Lower lobe of right lung (tissue), 2 donors: ENCODE results near the gene CORO2B. TPM values are rescaled to one million over a fixed set of nuclear protein-coding genes. Genes with fewer than 3 reads are reported as not detected.

Source experiments
- ATAC-seq, 2 donors: fragments of 200-7000 bp; cut with Tn5 transposase; one replicate each; pipeline ENCODE4 v1.9.1; 2020 to 2022; ENCODE audit warnings: mild to moderate bottlenecking in 2 of 2, moderate library complexity in 2 of 2
- DNase-seq: peaks from one replicate; pipeline ENCODE4 v3.0.0-alpha.2; 2020
- H3K27ac ChIP-seq: fragments of 200-600 bp; one replicate; pipeline ENCODE4 v1.8.0; 2022
- H3K27me3 ChIP-seq: fragments of 200-600 bp; one replicate; pipeline ENCODE4 v1.8.0; 2022; ENCODE audit warnings: low read depth
- H3K36me3 ChIP-seq: fragments of 200-600 bp; one replicate; pipeline ENCODE4 v1.8.0; 2022; ENCODE audit warnings: mild to moderate bottlenecking
- H3K4me1 ChIP-seq: fragments of 200-600 bp; one replicate; pipeline ENCODE4 v1.8.0; 2022
- H3K4me3 ChIP-seq: fragments of 200-600 bp; one replicate; pipeline ENCODE4 v1.8.0; 2022; ENCODE audit warnings: mild to moderate bottlenecking
- H3K9me3 ChIP-seq: fragments of 200-600 bp; one replicate; pipeline ENCODE4 v1.8.0; 2022
- intact Hi-C: fragments of 100-400 bp; cut with DNase I; formaldehyde crosslinking; loops from one replicate; pipeline ENCODE4 v1.11.0; 2022
- total RNA-seq: library from RNA; stranded (reverse); fragmentation: NEBNext Ultra II Directional; extraction: Animal tissue kit (Norgen Biotek cat#: 25700); gene quantifications from one replicate; pipeline ENCODE4 v1.2.1, GENCODE V29; 2021
- TF ChIP-seq, protein P1 (sequence below): fragments of 200-600 bp; IDR thresholded peaks from one replicate; pipeline ENCODE4 v1.8.0; 2022; ENCODE audit warnings: antibody characterized with exemption, mild to moderate bottlenecking
- donor health status: DM: no; HTN: yes; CAD: no; lungs with severe emphysema.

The CORO2B gene
- total RNA-seq, 1 donor from 2014 or later: 6.8 TPM

DNA sequence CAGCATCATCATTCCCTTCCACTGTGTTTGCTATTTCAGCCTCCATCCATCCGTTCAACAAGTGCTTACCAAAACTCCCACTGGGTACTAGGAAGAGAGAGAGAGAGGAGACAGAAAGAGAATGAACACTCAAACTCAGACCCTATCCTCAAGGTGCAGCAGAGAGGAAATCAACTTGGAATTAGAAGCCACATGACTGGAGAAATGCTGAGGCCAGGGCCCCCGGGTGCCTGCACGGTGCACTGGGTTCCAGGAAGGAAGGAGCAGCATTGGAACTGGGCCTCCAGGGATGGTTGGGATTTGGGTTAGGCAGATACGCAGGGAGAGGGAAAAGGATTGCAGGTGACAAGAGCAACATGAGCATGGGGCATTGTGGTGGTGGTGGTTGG, 30.0 kb downstream of the CORO2B start:
- H3K27ac ChIP-seq: peak overlapping the region; percentile 41
- ATAC-seq (no peak), DNase-seq (no peak)
- H3K36me3 ChIP-seq: no peaks in the 10 kb centered on the region
- no peaks in the 10 kb centered on the region for H3K27me3 ChIP-seq
- peaks cover 25% of the 10 kb centered on the region for H3K4me1 ChIP-seq
- no peaks in the 10 kb centered on the region for H3K9me3 ChIP-seq
- intact Hi-C loops: no loop called here
- TF ChIP-seq, protein P1, sequence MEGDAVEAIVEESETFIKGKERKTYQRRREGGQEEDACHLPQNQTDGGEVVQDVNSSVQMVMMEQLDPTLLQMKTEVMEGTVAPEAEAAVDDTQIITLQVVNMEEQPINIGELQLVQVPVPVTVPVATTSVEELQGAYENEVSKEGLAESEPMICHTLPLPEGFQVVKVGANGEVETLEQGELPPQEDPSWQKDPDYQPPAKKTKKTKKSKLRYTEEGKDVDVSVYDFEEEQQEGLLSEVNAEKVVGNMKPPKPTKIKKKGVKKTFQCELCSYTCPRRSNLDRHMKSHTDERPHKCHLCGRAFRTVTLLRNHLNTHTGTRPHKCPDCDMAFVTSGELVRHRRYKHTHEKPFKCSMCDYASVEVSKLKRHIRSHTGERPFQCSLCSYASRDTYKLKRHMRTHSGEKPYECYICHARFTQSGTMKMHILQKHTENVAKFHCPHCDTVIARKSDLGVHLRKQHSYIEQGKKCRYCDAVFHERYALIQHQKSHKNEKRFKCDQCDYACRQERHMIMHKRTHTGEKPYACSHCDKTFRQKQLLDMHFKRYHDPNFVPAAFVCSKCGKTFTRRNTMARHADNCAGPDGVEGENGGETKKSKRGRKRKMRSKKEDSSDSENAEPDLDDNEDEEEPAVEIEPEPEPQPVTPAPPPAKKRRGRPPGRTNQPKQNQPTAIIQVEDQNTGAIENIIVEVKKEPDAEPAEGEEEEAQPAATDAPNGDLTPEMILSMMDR: no peak
- no peak overlapping the region for H3K4me3 ChIP-seq

DNA sequence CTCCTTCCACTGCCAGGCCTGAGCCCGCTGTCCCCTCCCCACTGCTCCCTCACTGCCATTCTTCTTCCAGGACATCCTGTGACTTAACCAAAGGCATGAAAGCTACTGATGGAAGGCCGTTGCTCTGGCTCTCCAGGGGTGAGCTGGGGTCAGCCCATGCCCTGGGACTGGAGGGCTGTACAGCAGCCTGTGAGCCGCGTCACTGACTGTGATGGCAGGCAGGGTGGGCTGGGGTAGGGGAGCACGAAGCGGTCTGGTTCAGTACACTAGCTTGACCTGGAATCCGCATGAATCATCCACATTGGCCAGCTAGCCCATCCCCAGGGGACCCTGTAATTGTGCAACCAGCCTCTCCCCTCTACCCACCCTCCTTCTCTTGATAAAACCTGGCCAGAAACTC, 30.8 kb downstream of the CORO2B start:
- Histone ChIP-seq H3K4me3 (no peak overlapping the region), H3K36me3 (no peaks in the 10 kb centered on the region), H3K27me3 (no peaks in the 10 kb centered on the region), H3K4me1 (peaks cover 33% of the 10 kb centered on the region), H3K27ac (peak overlapping the region; percentile 41), H3K9me3 (no peaks in the 10 kb centered on the region)
- peak; percentile 35 to 54 for ATAC-seq
- DNase-seq: no peak
- intact Hi-C loops: no loop called here
- TF ChIP-seq, protein P1: no peak

DNA sequence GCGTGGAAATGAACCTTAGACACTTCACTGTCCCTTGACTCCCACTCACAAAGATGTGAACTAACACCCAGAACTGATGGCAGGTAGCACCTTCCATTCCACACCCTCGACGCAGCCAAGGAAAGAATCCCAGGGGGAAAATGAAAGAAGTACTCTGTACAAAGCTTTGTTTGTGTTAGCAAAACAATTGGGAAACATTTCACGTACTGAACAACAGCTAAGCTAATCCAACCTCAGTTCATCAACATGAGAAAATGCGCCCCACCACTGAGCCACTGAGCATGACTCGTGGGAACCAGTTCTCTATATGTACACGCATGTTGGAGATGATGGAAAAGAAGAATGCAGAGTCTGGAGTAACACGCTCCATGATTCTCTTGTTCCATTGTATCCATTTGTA, 32.0 kb downstream of the CORO2B start:
- H3K27ac ChIP-seq: no peak overlapping the region
- H3K9me3 ChIP-seq: no peaks in the 10 kb centered on the region
- no peaks in the 10 kb centered on the region for H3K36me3 ChIP-seq
- no peaks in the 10 kb centered on the region for H3K27me3 ChIP-seq
- DNase-seq: no peak
- intact Hi-C loops: no loop called here
- no peak overlapping the region for H3K4me3 ChIP-seq
- peaks cover 38% of the 10 kb centered on the region for H3K4me1 ChIP-seq
- ATAC-seq: no peak
- TF ChIP-seq, protein P1: no peak

DNA sequence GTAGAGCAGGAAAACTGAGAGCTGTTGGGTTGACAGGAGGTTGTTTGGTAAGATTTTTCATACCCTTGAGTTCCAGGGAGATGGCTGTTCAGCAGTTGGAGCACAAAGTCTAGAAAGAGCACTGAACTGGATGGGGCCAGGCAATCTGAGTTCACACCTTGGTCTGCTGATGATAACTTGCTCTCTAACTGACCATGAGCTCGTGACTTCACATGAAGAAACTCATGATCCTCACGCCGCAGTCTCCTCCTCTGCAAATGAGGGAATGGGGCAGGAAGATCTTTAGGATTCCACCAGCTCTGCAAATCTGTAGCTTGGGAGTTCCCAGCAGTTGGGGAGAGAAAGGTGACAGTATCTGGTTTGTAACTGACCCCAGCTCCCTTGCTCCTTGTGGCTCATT, 33.7 kb downstream of the CORO2B start:
- ATAC-seq (no peak), DNase-seq (no peak)
- Histone ChIP-seq H3K4me1 (peaks cover 38% of the 10 kb centered on the region), H3K9me3 (no peaks in the 10 kb centered on the region), H3K27me3 (no peaks in the 10 kb centered on the region), H3K4me3 (no peak overlapping the region), H3K27ac (no peak overlapping the region), H3K36me3 (no peaks in the 10 kb centered on the region)
- TF ChIP-seq, protein P1: no peak
- intact Hi-C loops: no loop called here

DNA sequence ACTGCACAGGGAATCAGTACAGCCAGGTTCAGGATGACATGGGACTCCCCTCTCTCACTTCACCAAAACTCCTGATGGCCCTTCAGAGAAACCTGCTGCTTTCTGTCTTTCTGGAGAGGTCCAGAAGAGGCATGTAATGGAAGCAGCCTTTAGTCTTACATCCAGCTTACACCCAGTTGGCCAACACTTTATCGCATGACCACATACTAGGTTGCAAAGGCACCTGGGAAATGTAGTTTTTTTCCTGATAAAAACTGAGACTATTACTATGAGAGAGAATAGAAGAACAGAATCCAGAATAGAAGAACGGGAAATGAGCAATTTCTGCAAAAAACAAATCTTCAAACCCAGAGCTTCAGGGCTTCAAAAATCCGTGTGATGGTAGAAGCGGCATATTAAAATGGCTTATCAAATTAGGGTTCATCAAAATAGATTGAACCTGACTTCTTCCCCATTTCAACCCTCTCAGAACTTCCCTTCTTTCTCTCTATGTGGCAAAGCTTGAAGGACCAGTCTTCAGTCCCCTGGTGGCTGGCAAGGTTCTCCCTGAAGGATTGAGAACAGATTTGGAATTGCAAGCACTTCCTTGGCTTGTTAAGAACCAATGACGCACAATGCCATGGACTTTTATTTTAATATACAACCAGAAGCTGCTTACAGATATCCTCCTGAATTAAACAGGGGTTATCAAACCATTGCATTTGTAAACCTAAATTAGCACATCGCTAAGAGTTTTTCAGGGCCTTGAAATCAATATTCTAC, 34.4 kb downstream of the CORO2B start:
- no peak for DNase-seq
- ATAC-seq: no peak
- Histone ChIP-seq H3K27me3 (no peaks in the 10 kb centered on the region), H3K36me3 (no peaks in the 10 kb centered on the region), H3K4me3 (no peak overlapping the region), H3K27ac (no peak overlapping the region), H3K9me3 (no peaks in the 10 kb centered on the region), H3K4me1 (peaks cover 35% of the 10 kb centered on the region)
- intact Hi-C loops: no loop called here
- TF ChIP-seq, protein P1: no peak
